Neural cell (in vitro differentiated cells): ENCODE data around the gene IL21. TPM values are rescaled to one million over a fixed set of nuclear protein-coding genes. Genes with fewer than 3 reads are reported as not detected.

Experiments used
- H2AFZ ChIP-seq: fragments of 200-600, 300-800 bp; sonication (generic), shearing (Covaris generic); 2 replicates; pipeline ENCODE4 v1.6.0; 2014; ENCODE audit warnings: low read depth, mild to moderate bottlenecking, antibody characterized with exemption, low read length, moderate library complexity
- H3F3A ChIP-seq: fragments of 200-600 bp; shearing (Covaris generic); 2 replicates; pipeline ENCODE4 v1.6.1; 2016; ENCODE audit warnings: mild to moderate bottlenecking, moderate library complexity, mixed read lengths, antibody characterized with exemption, low read length; ENCODE audit not compliant: insufficient read depth, poor library complexity, severe bottlenecking
- H3K27ac ChIP-seq: fragments of 200-600, 300-800 bp; sonication (generic), shearing (Covaris generic); 2 replicates; pipeline ENCODE4 v1.5.1; 2014; ENCODE audit warnings: mild to moderate bottlenecking, low read length, moderate library complexity
- H3K27me3 ChIP-seq: fragments of 300-800, 200-600 bp; sonication (generic), shearing (Covaris generic); 2 replicates; pipeline ENCODE4 v1.6.0; 2014; ENCODE audit warnings: mild to moderate bottlenecking, low read depth, low read length, moderate library complexity; ENCODE audit not compliant: insufficient read depth
- H3K36me3 ChIP-seq: fragments of 300-800, 200-600 bp; sonication (generic), shearing (Covaris generic); 2 replicates; pipeline ENCODE4 v1.5.1; 2014; ENCODE audit warnings: mild to moderate bottlenecking, antibody characterized with exemption, low read length, moderate library complexity; ENCODE audit not compliant: insufficient read depth
- H3K4me2 ChIP-seq: fragments of 300-800, 200-600 bp; sonication (generic), shearing (Covaris generic); 2 replicates; pipeline ENCODE4 v1.6.0; 2014; ENCODE audit warnings: mild to moderate bottlenecking, low read length
- H3K4me3 ChIP-seq: fragments of 300-800, 200-600 bp; sonication (generic), shearing (Covaris generic); 2 replicates; pipeline ENCODE4 v1.5.1; 2014; ENCODE audit warnings: mild to moderate bottlenecking, low read length, moderate library complexity
- H3K79me2 ChIP-seq: fragments of 200-600 bp; shearing (Covaris generic); replicated peaks from 2 replicates; pipeline ENCODE4 v1.6.0; 2014; ENCODE audit warnings: mild to moderate bottlenecking, low read length, moderate library complexity; ENCODE audit not compliant: insufficient read depth
- H3K9ac ChIP-seq: fragments of 300-800, 200-600 bp; sonication (generic), shearing (Covaris generic); 2 replicates; pipeline ENCODE4 v1.6.1; 2016; ENCODE audit warnings: mild to moderate bottlenecking, low read length, mixed read lengths
- H3K9me2 ChIP-seq: fragments of 200-600 bp; shearing (Covaris generic); 2 replicates; pipeline ENCODE4 v1.6.1; 2016; ENCODE audit warnings: mild to moderate bottlenecking, low read length, mixed read lengths; ENCODE audit not compliant: insufficient read depth
- H3K9me3 ChIP-seq: fragments of 200-600, 300-800 bp; sonication (generic), shearing (Covaris generic); 2 replicates; pipeline ENCODE4 v1.6.1; 2016; ENCODE audit warnings: mild to moderate bottlenecking, mixed run types, low read length, moderate library complexity, mixed read lengths
- H4K20me1 ChIP-seq: fragments of 200-600 bp; shearing (Covaris generic); 2 replicates; pipeline ENCODE4 v1.6.1; 2016; ENCODE audit warnings: mild to moderate bottlenecking, mixed run types; ENCODE audit not compliant: insufficient read depth
- CTCF ChIP-seq: fragments of 450-650 bp; IDR thresholded peaks from 2 replicates; pipeline ENCODE4 v1.5.1; 2014; ENCODE audit warnings: antibody characterized with exemption, mild to moderate bottlenecking, moderate library complexity; ENCODE audit not compliant: poor library complexity, severe bottlenecking
- EP300 ChIP-seq: fragments of 450-650 bp; conservative IDR thresholded peaks from 2 replicates; pipeline ENCODE4 v1.6.1; 2014; ENCODE audit warnings: antibody characterized with exemption, mild to moderate bottlenecking, moderate library complexity; ENCODE audit not compliant: poor library complexity, severe bottlenecking
- EZH2 ChIP-seq: fragments of 200-600, 300-800 bp; shearing (Covaris generic), sonication (generic); IDR thresholded peaks from 2 replicates; pipeline ENCODE4 v1.6.1; 2014; ENCODE audit warnings: antibody characterized with exemption, low read length, borderline replicate concordance, mild to moderate bottlenecking; ENCODE audit not compliant: insufficient read depth, poor library complexity, severe bottlenecking
- MXI1 ChIP-seq: fragments of 450-650 bp; conservative IDR thresholded peaks from 2 replicates; pipeline ENCODE4 v1.6.1; 2014; ENCODE audit warnings: antibody characterized with exemption, mild to moderate bottlenecking; ENCODE audit not compliant: poor library complexity, severe bottlenecking
- POLR2AphosphoS5 ChIP-seq: IDR thresholded peaks from 2 replicates; pipeline ENCODE4 v1.6.1; 2012
- RAD21 ChIP-seq: fragments of 450-650 bp; conservative IDR thresholded peaks from 2 replicates; pipeline ENCODE4 v1.6.1; 2014; ENCODE audit warnings: antibody characterized with exemption, mild to moderate bottlenecking, moderate library complexity
- REST ChIP-seq: IDR thresholded peaks from 2 replicates; pipeline ENCODE4 v1.6.1; 2012; ENCODE audit warnings: borderline replicate concordance
- SMC3 ChIP-seq: fragments of 450-650 bp; conservative IDR thresholded peaks from 2 replicates; pipeline ENCODE4 v1.6.1; 2014; ENCODE audit warnings: antibody characterized with exemption, mild to moderate bottlenecking, moderate library complexity; ENCODE audit not compliant: poor library complexity
- TAF1 ChIP-seq: IDR thresholded peaks from 2 replicates; pipeline ENCODE4 v1.6.1; 2012; ENCODE audit warnings: low read depth
- polyA plus RNA-seq: library from polyadenylated mRNA; depleted of rRNA; stranded (reverse); fragments of >200 nt; gene quantifications from 2 replicates; pipeline ENCODE4 v1.2.3, GENCODE V29; 2014

IL21 gene
- polyA plus RNA-seq, 1 donor from 2014 or later = not detected

- Histone ChIP-seq H3K9ac (no peak overlapping the region), H3K4me3 (no peak overlapping the region), H2AFZ (no peak overlapping the region), H3K27me3 (no peaks in the 10 kb centered on the region), H3F3A (no peaks in the 10 kb centered on the region), H4K20me1 (no peaks in the 10 kb centered on the region), H3K4me2 (no peak overlapping the region), H3K9me2 (no peaks in the 10 kb centered on the region), H3K27ac (no peak overlapping the region), H3K36me3 (no peaks in the 10 kb centered on the region), H3K79me2 (no peaks in the 10 kb centered on the region), H3K9me3 (no peaks in the 10 kb centered on the region)
- TF ChIP-seq EZH2 (no peak), POLR2AphosphoS5 (no peak), SMC3 (no peak), RAD21 (no peak), TAF1 (no peak), CTCF (no peak), REST (no peak), EP300 (no peak), MXI1 (no peak)
These were observed 3.0 kb downstream of the IL21 start for GRCh38 chr4:122617597-122618593.

DNA sequence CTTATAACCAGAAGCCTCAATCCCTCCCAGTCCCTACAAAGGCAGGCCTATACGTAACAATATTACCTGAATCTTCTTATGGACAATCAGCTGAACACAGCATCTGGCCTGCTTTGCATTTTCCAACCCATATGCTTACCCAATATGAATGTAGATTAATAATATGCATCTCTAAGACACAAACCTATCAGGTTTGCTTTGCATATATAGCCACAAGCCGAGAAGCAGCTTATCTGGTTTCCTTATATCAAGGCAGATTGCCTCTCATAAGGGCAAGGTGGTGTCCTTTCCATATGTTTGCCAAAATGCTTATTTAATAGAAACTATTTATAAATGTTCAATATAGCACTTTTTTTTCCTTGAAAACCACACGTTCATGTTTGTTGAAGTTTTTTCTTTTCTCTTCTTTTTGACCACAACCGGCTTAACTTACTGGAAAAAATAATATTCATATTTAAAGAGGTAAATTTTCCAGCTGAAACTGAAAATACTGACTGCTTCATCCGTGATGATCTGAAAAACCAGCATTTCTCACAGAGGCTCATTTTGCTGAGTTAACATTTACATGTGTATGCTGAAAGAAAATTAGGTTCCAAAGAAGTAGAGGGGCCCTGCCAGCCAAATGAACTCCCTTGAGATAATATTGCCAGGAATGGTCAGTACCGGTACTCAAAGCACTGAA lies 3.8 kb downstream of the IL21 start:
- no peaks in the 10 kb centered on the region for H3K9me3 ChIP-seq
- H3K27ac ChIP-seq = no peak overlapping the region
- H3K9ac ChIP-seq = no peak overlapping the region
- H3F3A ChIP-seq = no peaks in the 10 kb centered on the region
- no peaks in the 10 kb centered on the region for H3K36me3 ChIP-seq
- H4K20me1 ChIP-seq = no peaks in the 10 kb centered on the region
- no peak for TF ChIP-seq EZH2
- no peak for TF ChIP-seq REST
- TF ChIP-seq SMC3 = no peak
- no peak for TF ChIP-seq TAF1
- TF ChIP-seq EP300 = no peak
- no peak for TF ChIP-seq MXI1
- H3K4me3 ChIP-seq = no peak overlapping the region
- no peak overlapping the region for H3K4me2 ChIP-seq
- H3K79me2 ChIP-seq = no peaks in the 10 kb centered on the region
- H3K27me3 ChIP-seq = no peaks in the 10 kb centered on the region
- H3K9me2 ChIP-seq = no peaks in the 10 kb centered on the region
- no peak overlapping the region for H2AFZ ChIP-seq
